ENCODE results near the gene IER5L. TPM values are rescaled to one million over a fixed set of nuclear protein-coding genes. Genes with fewer than 3 reads are reported as not detected.

IER5L gene
- total RNA-seq, 1 experiment from 2014 or later, result 4.6 TPM

GRCh38 chr9:129133082-129133481, 45.0 kb downstream of the IER5L start:
- DNase-seq (ENCODE audit: low spot score), result no peak
- ATAC-seq, result no peak
- TF ChIP-seq SMAD4 (CRISPR knock-in tag; IDR thresholded peaks at IDR 0.05) (no peak), MXD4 (CRISPR knock-in tag; IDR thresholded peaks at IDR 0.05; ENCODE audit: borderline replicate concordance) (no peak), TEAD1 (CRISPR knock-in tag; IDR thresholded peaks at IDR 0.05) (no peak), GTF2I (CRISPR knock-in tag; conservative IDR thresholded peaks at IDR 0.05) (no peak), ZNF671 (CRISPR knock-in tag; IDR thresholded peaks at IDR 0.05) (no peak), USF1 (CRISPR knock-in tag; IDR thresholded peaks at IDR 0.05) (no peak), ZNF281 (CRISPR knock-in tag; IDR thresholded peaks at IDR 0.05) (no peak), MAX (CRISPR knock-in tag; IDR thresholded peaks at IDR 0.05) (no peak)
- Mint-ChIP-seq H3K4me3 (no peak overlapping the region), H3K27ac (no peak overlapping the region), H3K36me3 (peaks cover 64% of the 10 kb centered on the region), H3K4me1 (peaks cover 10% of the 10 kb centered on the region; the same call in 1 of the 2 replicates), H3K27me3 (ENCODE audit: low read depth) (no peaks in the 10 kb centered on the region), H3K9me3 (0 out of 2 replicates have a peak, but pooled peaks cover 4% of the 10 kb centered on the region)
- ChIA-PET POLR2A (no interaction called here), CTCF (interaction anchor here (1.9 to 6.0 kb wide), 3 partner anchors 8 to 506 kb away, joined by 8 to 142 read pairs (median 74); partner anchors contain the start of gene IER5L)

- Mint-ChIP-seq H3K27ac (no peak overlapping the region), H3K9me3 (0 out of 2 replicates have a peak, but pooled peaks cover 4% of the 10 kb centered on the region), H3K4me3 (no peak overlapping the region), H3K4me1 (peaks cover 21% of the 10 kb centered on the region), H3K27me3 (ENCODE audit: low read depth) (no peaks in the 10 kb centered on the region), H3K36me3 (peaks cover 61% of the 10 kb centered on the region)
- CTCF ChIA-PET, result interaction anchor here (0.5 to 6.0 kb wide), 96 partner anchors 9 to 654 kb away, joined by 3 to 142 read pairs (median 4); partner anchors contain the start of genes ASB6, C9orf50, CRAT and IER5L
- TF ChIP-seq MXD4 (CRISPR knock-in tag; IDR thresholded peaks at IDR 0.05; ENCODE audit: borderline replicate concordance) (no peak), CTCF (IDR thresholded peaks at IDR 0.05) (peak; percentile 98)
- ATAC-seq, result peak; percentile 82
- POLR2A ChIA-PET, result interaction anchor here (0.5 to 1.5 kb wide), 5 partner anchors 9 to 653 kb away, joined by 3 to 10 read pairs (median 5); no protein-coding TSS in a partner anchor
- peak; percentile 91 for DNase-seq (ENCODE audit: low spot score)
Measured at GRCh38 chr9:129131300-129132145, 46.5 kb downstream of the IER5L start.

GRCh38 chr9:129130791-129131190, 47.3 kb downstream of the IER5L start:
- CTCF ChIA-PET, result interaction anchor here (1.2 to 6.0 kb wide), 18 partner anchors 10 to 631 kb away, joined by 3 to 142 read pairs (median 12); partner anchors contain the start of genes C9orf50, IER5L and SH3GLB2
- H3K36me3 Mint-ChIP-seq, result peaks cover 56% of the 10 kb centered on the region

More at GRCh38 chr9:129130791-129131190, 47.3 kb downstream of the IER5L start:
- peaks cover 26% of the 10 kb centered on the region for H3K4me1 Mint-ChIP-seq
- no peak overlapping the region for H3K4me3 Mint-ChIP-seq
- no peak for DNase-seq (ENCODE audit: low spot score)
- POLR2A ChIA-PET, result interaction anchor here (1.5 kb wide), 1 partner anchor 47 kb away, joined by 5 read pairs; no protein-coding TSS in a partner anchor
- no peak overlapping the region for H3K27ac Mint-ChIP-seq
- H3K9me3 Mint-ChIP-seq, result 0 out of 2 replicates have a peak, but pooled peaks cover 4% of the 10 kb centered on the region
- no peak for ATAC-seq
- H3K27me3 Mint-ChIP-seq (ENCODE audit: low read depth), result no peaks in the 10 kb centered on the region
- TF ChIP-seq MXD4 (CRISPR knock-in tag; IDR thresholded peaks at IDR 0.05; ENCODE audit: borderline replicate concordance) (no peak), PRDM15 (CRISPR knock-in tag; IDR thresholded peaks at IDR 0.05) (no peak), MAX (CRISPR knock-in tag; IDR thresholded peaks at IDR 0.05) (no peak), SOX15 (CRISPR knock-in tag; IDR thresholded peaks at IDR 0.05) (no peak), ETV6 (CRISPR knock-in tag; IDR thresholded peaks at IDR 0.05) (no peak), NR1H2 (CRISPR knock-in tag; IDR thresholded peaks at IDR 0.05) (no peak), TCF7 (CRISPR knock-in tag; IDR thresholded peaks at IDR 0.05; ENCODE audit: low read depth) (no peak), CREB1 (CRISPR knock-in tag; IDR thresholded peaks at IDR 0.05) (no peak)
